Subcutaneous abdominal adipose tissue (tissue), 5 donors: ENCODE results near the gene EME2.
A peak's percentile ranks its signal among the peaks of the same experiment; 100 is the strongest.

ENCODE experiments used
- H3K27ac ChIP-seq: one replicate; pipeline ENCODE4 v1.7.0; 2013; ENCODE audit warnings: low read depth, mild to moderate bottlenecking, inconsistent platforms, low read length, moderate library complexity
- H3K27me3 ChIP-seq, 5 donors: one replicate each; pipeline ENCODE4 v1.7.0; 2013; ENCODE audit warnings: low read length in 5 of 5, inconsistent platforms in 1 of 5; ENCODE audit not compliant: control insufficient read depth in 5 of 5, insufficient read depth in 4 of 5
- H3K36me3 ChIP-seq, 5 donors: one replicate each; pipeline ENCODE4 v1.7.0; 2013; ENCODE audit warnings: low read length in 5 of 5; ENCODE audit not compliant: control insufficient read depth in 5 of 5, insufficient read depth in 5 of 5
- H3K4me1 ChIP-seq, 5 donors: one replicate each; pipeline ENCODE4 v1.7.0; 2013; ENCODE audit warnings: low read length in 5 of 5, mild to moderate bottlenecking in 3 of 5, moderate library complexity in 1 of 5; ENCODE audit not compliant: control insufficient read depth in 5 of 5, insufficient read depth in 5 of 5
- H3K4me3 ChIP-seq, 5 donors: one replicate each; pipeline ENCODE4 v1.7.0; 2013; ENCODE audit warnings: low read length in 5 of 5, low read depth in 1 of 5
- H3K9ac ChIP-seq, 5 donors: one replicate each; pipeline ENCODE4 v1.7.0; 2013; ENCODE audit warnings: low read length in 5 of 5, mild to moderate bottlenecking in 4 of 5, moderate library complexity in 3 of 5
- H3K9me3 ChIP-seq, 5 donors: one replicate each; pipeline ENCODE4 v1.7.0; 2013; ENCODE audit warnings: low read length in 5 of 5; ENCODE audit not compliant: control insufficient read depth in 5 of 5
- donor health status: healthy.
- donor health status: healthy.
- donor health status: healthy.
- donor health status: healthy.
- donor health status: healthy.

The EME2 gene

DNA sequence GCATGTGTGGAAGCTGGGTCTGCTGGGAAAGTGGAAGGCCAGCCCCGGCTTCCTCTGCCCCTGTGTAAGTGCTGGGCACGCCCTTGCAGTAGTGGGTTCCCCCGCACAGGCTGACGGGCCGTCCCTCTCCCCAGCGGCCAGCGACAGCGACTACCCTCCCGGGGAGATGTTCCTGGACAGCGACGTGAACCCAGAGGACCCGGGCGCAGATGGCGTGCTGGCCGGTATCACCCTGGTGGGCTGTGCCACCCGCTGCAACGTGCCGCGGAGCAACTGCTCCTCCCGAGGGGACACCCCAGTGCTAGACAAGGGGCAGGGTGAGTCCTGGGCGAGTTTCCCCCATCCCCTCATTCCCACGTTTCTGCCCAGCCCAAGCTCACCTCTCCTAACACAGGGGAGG is 6.8 kb upstream of the EME2 start:
- H3K4me3 ChIP-seq = no peak overlapping the region
- H3K27ac ChIP-seq = no peak overlapping the region
- peaks cover 0 to 82% (median 75%) of the 10 kb centered on the region in 5 donors for H3K36me3 ChIP-seq

DNA sequence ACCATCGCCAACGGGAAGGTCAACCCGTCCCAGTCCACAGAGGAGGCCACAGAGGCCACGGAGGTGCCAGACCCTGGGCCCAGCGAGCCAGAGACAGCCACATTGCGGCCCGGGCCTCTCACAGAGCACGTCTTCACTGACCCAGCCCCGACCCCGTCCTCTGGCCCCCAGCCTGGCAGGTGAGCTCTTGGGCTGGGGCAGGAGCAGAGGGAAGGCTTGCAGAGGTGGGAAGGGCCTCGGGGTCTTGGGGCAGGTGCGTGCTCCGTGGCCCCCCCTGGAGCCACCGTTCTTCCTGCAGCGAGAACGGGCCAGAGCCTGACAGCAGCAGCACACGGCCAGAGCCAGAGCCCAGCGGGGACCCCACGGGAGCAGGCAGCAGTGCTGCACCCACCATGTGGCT is 6.4 kb upstream of the EME2 start:
- H3K9ac ChIP-seq = no peak overlapping the region
- no peaks in the 10 kb centered on the region for H3K9me3 ChIP-seq
- H3K36me3 ChIP-seq = peaks cover 0 to 78% (median 71%) of the 10 kb centered on the region in 5 donors
- no peak overlapping the region for H3K4me3 ChIP-seq
- peaks cover 0 to 14% (median 14%) of the 10 kb centered on the region in 5 donors for H3K4me1 ChIP-seq
- H3K27ac ChIP-seq = no peak overlapping the region
- H3K27me3 ChIP-seq = no peaks in the 10 kb centered on the region

More for the DNA sequence above, 6.8 kb upstream of the EME2 start:
- no peaks in the 10 kb centered on the region for H3K27me3 ChIP-seq
- H3K9ac ChIP-seq = no peak overlapping the region
- H3K4me1 ChIP-seq = peaks cover 0 to 13% (median 12%) of the 10 kb centered on the region in 5 donors
- no peaks in the 10 kb centered on the region for H3K9me3 ChIP-seq

DNA sequence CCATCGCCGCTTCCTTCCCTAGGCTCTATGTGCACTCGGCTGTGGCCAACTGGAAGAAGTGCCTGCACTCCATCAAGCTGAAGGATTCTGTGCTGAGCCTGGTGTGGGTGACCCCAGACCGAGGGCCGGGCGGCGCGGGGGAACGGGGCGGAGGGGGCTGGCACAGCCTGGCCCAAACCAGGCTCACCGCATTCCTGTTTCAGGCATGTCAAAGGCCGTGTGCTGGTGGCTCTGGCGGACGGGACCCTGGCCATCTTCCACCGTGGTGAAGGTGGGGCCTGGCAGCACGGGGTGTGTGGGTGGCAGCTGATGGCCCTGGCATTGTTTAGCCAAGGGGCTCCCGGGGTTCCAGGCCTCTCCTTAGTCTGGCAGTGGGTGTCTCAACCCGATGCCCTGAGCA is 5.9 kb upstream of the EME2 start:
- Histone ChIP-seq H3K27me3 (no peaks in the 10 kb centered on the region), H3K36me3 (peaks cover 0 to 74% (median 68%) of the 10 kb centered on the region in 5 donors), H3K4me3 (no peak overlapping the region), H3K27ac (no peak overlapping the region), H3K9ac (no peak overlapping the region), H3K9me3 (no peaks in the 10 kb centered on the region), H3K4me1 (peaks cover 0 to 15% (median 14%) of the 10 kb centered on the region in 5 donors)

- H3K4me3 ChIP-seq = no peak overlapping the region
- H3K36me3 ChIP-seq = peaks cover 0 to 67% (median 62%) of the 10 kb centered on the region in 5 donors
- H3K9me3 ChIP-seq = no peaks in the 10 kb centered on the region
- no peak overlapping the region for H3K9ac ChIP-seq
- no peak overlapping the region for H3K27ac ChIP-seq
- H3K4me1 ChIP-seq = peaks cover 3 to 21% (median 21%) of the 10 kb centered on the region in 5 donors
- H3K27me3 ChIP-seq = no peaks in the 10 kb centered on the region
Observed at GRCh38 chr16:1767116-1767994, 5.3 kb upstream of the EME2 start.

DNA sequence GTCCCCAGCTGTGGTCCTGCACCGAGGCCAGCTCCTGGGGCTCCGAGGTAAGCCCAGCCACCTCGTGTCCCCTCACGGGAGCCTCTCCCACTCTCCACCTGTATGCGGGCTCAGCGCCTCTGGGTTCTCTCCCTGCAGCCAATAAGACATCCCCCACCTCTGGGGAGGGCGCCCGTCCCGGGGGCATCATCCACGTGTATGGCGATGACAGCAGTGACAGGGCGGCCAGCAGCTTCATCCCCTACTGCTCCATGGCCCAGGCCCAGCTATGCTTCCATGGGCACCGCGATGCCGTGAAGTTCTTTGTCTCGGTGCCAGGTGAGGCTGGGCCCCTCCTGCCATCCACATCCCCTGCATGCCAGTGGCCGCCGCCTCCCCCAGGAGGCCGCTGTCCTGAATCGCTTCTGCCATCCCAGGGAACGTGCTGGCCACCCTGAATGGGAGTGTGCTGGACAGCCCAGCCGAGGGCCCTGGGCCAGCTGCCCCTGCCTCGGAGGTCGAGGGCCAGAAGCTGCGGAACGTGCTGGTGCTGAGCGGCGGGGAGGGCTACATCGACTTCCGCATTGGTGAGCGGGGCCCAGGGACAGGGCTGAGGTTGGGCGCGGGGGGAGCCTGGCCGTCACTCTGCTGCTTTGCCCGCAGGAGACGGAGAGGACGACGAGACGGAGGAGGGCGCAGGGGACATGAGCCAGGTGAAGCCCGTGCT is 4.4 kb upstream of the EME2 start:
- no peak overlapping the region for H3K27ac ChIP-seq
- no peaks in the 10 kb centered on the region for H3K9me3 ChIP-seq
- H3K9ac ChIP-seq = no peak overlapping the region
- no peaks in the 10 kb centered on the region for H3K27me3 ChIP-seq
- H3K4me1 ChIP-seq = peaks cover 3 to 26% (median 23%) of the 10 kb centered on the region in 5 donors
- no peak overlapping the region for H3K4me3 ChIP-seq
- H3K36me3 ChIP-seq = peaks cover 0 to 58% (median 53%) of the 10 kb centered on the region in 5 donors

GRCh38 chr16:1768767-1769401 is 3.7 kb upstream of the EME2 start:
- H3K4me3 ChIP-seq = no peak overlapping the region
- H3K36me3 ChIP-seq = peaks cover 0 to 54% (median 49%) of the 10 kb centered on the region in 5 donors
- H3K27me3 ChIP-seq = no peaks in the 10 kb centered on the region

DNA sequence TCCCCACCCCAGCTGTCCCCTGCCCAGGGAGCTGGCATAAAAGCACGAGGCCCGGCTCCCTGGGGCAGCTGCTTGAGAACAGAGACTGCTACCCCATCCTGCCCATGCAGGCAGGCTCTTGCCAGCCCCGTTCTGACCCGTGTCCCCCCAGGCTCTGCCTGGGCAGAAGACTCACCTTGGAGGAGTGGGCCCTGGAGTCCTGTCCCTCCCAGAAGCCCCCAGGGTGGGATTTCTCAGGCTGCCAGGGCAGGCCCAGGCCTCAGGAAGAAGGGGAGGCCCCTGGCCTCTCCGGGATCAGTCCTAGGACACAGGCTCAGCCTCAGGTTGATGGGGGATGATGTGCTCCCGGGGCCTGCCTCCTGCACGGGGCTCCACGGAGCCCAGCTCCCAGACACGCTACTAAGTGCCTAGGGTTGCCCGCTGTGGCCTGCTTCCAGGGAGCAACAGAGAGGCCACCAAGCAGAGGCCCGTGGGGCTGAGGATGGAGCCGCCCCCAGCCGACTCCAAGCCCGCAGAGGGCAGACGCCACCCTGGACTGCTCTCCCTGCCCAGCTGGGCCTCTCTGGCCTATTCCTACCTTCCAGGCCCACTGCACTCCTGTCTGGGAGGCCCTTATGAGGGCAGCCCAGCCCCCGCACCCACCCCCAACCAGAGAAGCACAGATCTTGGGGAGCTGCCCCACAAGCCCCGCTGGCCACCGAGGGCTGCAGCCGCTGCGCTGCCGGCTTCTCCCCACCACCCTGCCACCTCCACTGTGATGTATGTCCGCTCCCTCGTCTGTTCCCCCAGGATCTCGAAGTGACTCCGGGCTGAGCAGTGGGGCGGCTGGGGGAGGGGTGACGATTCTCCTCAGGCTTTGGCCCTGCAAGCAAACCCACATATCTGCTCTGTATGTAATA is 3.0 kb upstream of the EME2 start:
- H3K9me3 ChIP-seq = no peaks in the 10 kb centered on the region
- H3K27me3 ChIP-seq = no peaks in the 10 kb centered on the region
- no peak overlapping the region for H3K9ac ChIP-seq
- peak overlapping the region; percentile 62 for H3K27ac ChIP-seq
- H3K4me1 ChIP-seq = peaks cover 7 to 40% (median 36%) of the 10 kb centered on the region in 5 donors
- peaks cover 0 to 47% (median 42%) of the 10 kb centered on the region in 5 donors for H3K36me3 ChIP-seq
- peak overlapping the region in 3 of 5 donors; percentile 89 to 96 (median 91) for H3K4me3 ChIP-seq

More at GRCh38 chr16:1768767-1769401, 3.7 kb upstream of the EME2 start:
- Histone ChIP-seq H3K9me3 (no peaks in the 10 kb centered on the region), H3K27ac (no peak overlapping the region), H3K9ac (no peak overlapping the region), H3K4me1 (peaks cover 5 to 33% (median 28%) of the 10 kb centered on the region in 5 donors)

DNA sequence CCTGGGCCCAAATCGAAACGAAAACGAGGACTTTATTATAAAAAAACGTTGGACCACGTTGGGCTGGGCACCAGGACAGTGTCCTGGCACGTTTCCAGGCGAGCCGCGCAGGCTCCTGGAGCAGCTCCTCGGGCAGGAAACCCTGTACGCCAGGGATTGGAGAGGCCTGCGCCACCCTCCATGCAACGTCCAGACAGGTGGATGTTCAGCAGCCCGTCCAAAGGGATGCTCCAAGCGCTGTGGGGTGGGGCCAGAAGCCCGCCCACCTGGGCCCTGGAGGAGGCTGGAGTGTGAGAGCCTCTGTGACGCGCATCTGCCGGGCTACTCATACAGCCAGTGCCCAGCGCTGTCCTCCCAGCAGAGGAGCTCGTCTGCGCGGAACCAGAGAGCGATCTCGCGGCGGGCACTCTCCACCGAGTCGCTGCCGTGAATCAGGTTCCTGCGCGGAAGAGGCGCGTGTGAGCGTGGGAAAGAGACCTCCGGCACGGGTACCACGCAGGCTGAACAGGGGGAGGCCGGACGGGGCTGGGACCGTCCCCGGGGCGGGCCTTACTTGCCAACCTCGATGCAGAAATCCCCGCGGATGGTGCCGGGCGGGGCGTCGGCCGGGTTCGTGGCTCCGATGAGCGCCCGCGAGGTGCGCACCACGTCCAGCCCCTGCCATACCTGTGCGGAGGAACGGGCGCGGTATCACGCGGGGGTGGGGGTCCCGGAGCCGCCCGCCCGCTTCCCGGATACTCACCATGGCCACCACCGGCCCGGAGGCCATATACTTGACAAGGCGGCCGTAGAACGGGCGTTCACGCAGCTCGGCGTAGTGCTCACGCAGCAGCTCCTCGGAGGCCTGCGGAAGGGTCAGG is 2.1 kb upstream of the EME2 start:
- peaks cover 0 to 45% (median 38%) of the 10 kb centered on the region in 5 donors for H3K36me3 ChIP-seq
- H3K9me3 ChIP-seq = no peaks in the 10 kb centered on the region
- H3K4me1 ChIP-seq = peaks cover 7 to 45% (median 40%) of the 10 kb centered on the region in 5 donors
- no peaks in the 10 kb centered on the region for H3K27me3 ChIP-seq
- H3K27ac ChIP-seq = peak overlapping the region; percentile 62
- H3K4me3 ChIP-seq = peak overlapping the region in 4 of 5 donors; percentile 73 to 96 (median 90)
- H3K9ac ChIP-seq = peak overlapping the region in 3 of 5 donors; percentile 45 to 75 (median 66)
